CD4-positive, CD25-positive, alpha-beta regulatory T cell (primary cell): Measurements from ENCODE around the gene KCNQ1. TPM values are rescaled to one million over a fixed set of nuclear protein-coding genes. Genes with fewer than 3 reads are reported as not detected.

Experiments used
- ATAC-seq, 2 donors: fragments of 150-1000 bp; cut with Tn5 transposase; one replicate each; pipeline ENCODE4 v1.10.0; 2021; ENCODE audit warnings: low read depth in 2 of 2, moderate number of reproducible peaks in 2 of 2, moderate library complexity in 1 of 2
- DNase-seq, 3 donors: peaks; one replicate each; pipeline versions ENCODE4 v3.0.0 to v3.0.0-alpha.2; 2012 to 2022; ENCODE audit warnings: mixed read lengths in 1 of 3
- H3K27ac ChIP-seq: one replicate; pipeline ENCODE4 v1.7.0; 2013; ENCODE audit warnings: mild to moderate bottlenecking, low read length; ENCODE audit not compliant: insufficient read depth, poor library complexity, severe bottlenecking
- H3K27me3 ChIP-seq: one replicate; pipeline ENCODE4 v1.7.0; 2013; ENCODE audit warnings: low read length; ENCODE audit not compliant: control insufficient read depth, insufficient read depth
- H3K36me3 ChIP-seq: one replicate; pipeline ENCODE4 v1.7.0; 2013; ENCODE audit warnings: mild to moderate bottlenecking, low read length, moderate library complexity; ENCODE audit not compliant: control insufficient read depth, insufficient read depth
- H3K4me1 ChIP-seq: 2 replicates; pipeline ENCODE4 v1.7.0; 2013; ENCODE audit warnings: mild to moderate bottlenecking, low read length; ENCODE audit not compliant: insufficient read depth, control insufficient read depth, poor library complexity, severe bottlenecking
- H3K4me3 ChIP-seq: one replicate; pipeline ENCODE4 v1.7.0; 2013; ENCODE audit warnings: low read depth, mild to moderate bottlenecking, low read length, moderate library complexity
- H3K9me3 ChIP-seq, 2 experiments: 1 replicate in 1 of 2; 2 replicates in 1 of 2; pipeline ENCODE4 v1.7.0; 2013; ENCODE audit warnings: low read length in 2 of 2, mild to moderate bottlenecking in 1 of 2, moderate library complexity in 1 of 2; ENCODE audit not compliant: control insufficient read depth in 2 of 2
- H3K27ac Mint-ChIP-seq, 3 donors: one replicate each; pipeline ENCODE4 v1.8.0; 2020 to 2022; ENCODE audit warnings: mild to moderate bottlenecking in 3 of 3, mixed read lengths in 3 of 3, moderate library complexity in 2 of 3
- H3K27me3 Mint-ChIP-seq: one replicate; pipeline ENCODE4 v1.8.0; 2022; ENCODE audit warnings: mild to moderate bottlenecking, mixed read lengths
- H3K36me3 Mint-ChIP-seq: one replicate; pipeline ENCODE4 v1.8.0; 2020; ENCODE audit warnings: mixed read lengths
- H3K4me1 Mint-ChIP-seq, 4 donors: one replicate each; pipeline ENCODE4 v1.8.0; 2020 to 2022; ENCODE audit warnings: mixed read lengths in 4 of 4, mild to moderate bottlenecking in 1 of 4
- H3K4me3 Mint-ChIP-seq, 4 donors: one replicate each; pipeline ENCODE4 v1.8.0; 2020 to 2022; ENCODE audit warnings: mild to moderate bottlenecking in 4 of 4, mixed read lengths in 4 of 4, moderate library complexity in 3 of 4
- H3K9me3 Mint-ChIP-seq, 7 donors: one replicate each; pipeline ENCODE4 v1.8.0; 2020 to 2022; ENCODE audit warnings: mixed read lengths in 7 of 7, mild to moderate bottlenecking in 3 of 7, moderate library complexity in 2 of 7
- polyA plus RNA-seq, 4 donors: library from polyadenylated mRNA; unstranded; fragments of 300-500 nt; fragmentation: Illumina TruSeq; gene quantifications; one replicate each; pipeline ENCODE4 v1.2.3, GENCODE V29; 2021
- total RNA-seq: library from RNA; stranded (reverse); gene quantifications from one replicate; pipeline ENCODE4 v1.2.3, GENCODE V29; 2022

The KCNQ1 gene
- total and polyA plus RNA-seq, 5 donors from 2014 or later, result 5.5 to 13.4 (median 6.8) TPM

- no peaks in the 10 kb centered on the region for H3K36me3 ChIP-seq
- Mint-ChIP-seq H3K4me3 (no peak overlapping the region), H3K9me3 (no peaks in the 10 kb centered on the region), H3K36me3 (no peaks in the 10 kb centered on the region), H3K27ac (peak overlapping the region in 1 of 3 donors; percentile 36), H3K4me1 (no peaks in the 10 kb centered on the region), H3K27me3 (no peaks in the 10 kb centered on the region)
- no peaks in the 10 kb centered on the region for H3K4me1 ChIP-seq
- ATAC-seq (no peak), DNase-seq (no peak)
- H3K9me3 ChIP-seq, result no peaks in the 10 kb centered on the region
- no peaks in the 10 kb centered on the region for H3K27me3 ChIP-seq
- no peak overlapping the region for H3K4me3 ChIP-seq
- H3K27ac ChIP-seq, result no peak overlapping the region
These were observed 294.9 kb downstream of the KCNQ1 start for GRCh38 chr11:2739531-2740274.

- Mint-ChIP-seq H3K9me3 (no peaks in the 10 kb centered on the region), H3K36me3 (no peaks in the 10 kb centered on the region), H3K27ac (peak overlapping the region in 2 of 3 donors; percentile 36 to 91), H3K27me3 (no peaks in the 10 kb centered on the region), H3K4me3 (peak overlapping the region in 1 of 4 donors; percentile 57), H3K4me1 (no peaks in the 10 kb centered on the region)
- Histone ChIP-seq H3K4me3 (no peak overlapping the region), H3K36me3 (no peaks in the 10 kb centered on the region), H3K27me3 (no peaks in the 10 kb centered on the region), H3K27ac (no peak overlapping the region), H3K4me1 (no peaks in the 10 kb centered on the region), H3K9me3 (no peaks in the 10 kb centered on the region)
- ATAC-seq, result no peak
- DNase-seq, result no peak
These were observed 295.6 kb downstream of the KCNQ1 start for GRCh38 chr11:2740275-2740940.

- ATAC-seq, result no peak
- Histone ChIP-seq H3K27me3 (no peaks in the 10 kb centered on the region), H3K4me1 (no peaks in the 10 kb centered on the region), H3K4me3 (no peak overlapping the region), H3K27ac (no peak overlapping the region), H3K9me3 (no peaks in the 10 kb centered on the region), H3K36me3 (no peaks in the 10 kb centered on the region)
- H3K4me1 Mint-ChIP-seq, result no peaks in the 10 kb centered on the region
- no peaks in the 10 kb centered on the region for H3K9me3 Mint-ChIP-seq
- H3K36me3 Mint-ChIP-seq, result no peaks in the 10 kb centered on the region
- H3K27ac Mint-ChIP-seq, result no peak overlapping the region
- H3K27me3 Mint-ChIP-seq, result no peaks in the 10 kb centered on the region
- no peak for DNase-seq
- H3K4me3 Mint-ChIP-seq, result no peak overlapping the region
These were observed 296.2 kb downstream of the KCNQ1 start for GRCh38 chr11:2741006-2741376.

GRCh38 chr11:2741377-2742131 lies 296.7 kb downstream of the KCNQ1 start:
- Histone ChIP-seq H3K36me3 (no peaks in the 10 kb centered on the region), H3K4me1 (no peaks in the 10 kb centered on the region), H3K27me3 (no peaks in the 10 kb centered on the region), H3K27ac (no peak overlapping the region), H3K9me3 (no peaks in the 10 kb centered on the region), H3K4me3 (no peak overlapping the region)
- DNase-seq (no peak), ATAC-seq (no peak)
- Mint-ChIP-seq H3K9me3 (no peaks in the 10 kb centered on the region), H3K27me3 (no peaks in the 10 kb centered on the region), H3K36me3 (no peaks in the 10 kb centered on the region), H3K4me1 (peaks cover 0 to 2% (median 0%) of the 10 kb centered on the region in 4 donors), H3K4me3 (no peak overlapping the region), H3K27ac (no peak overlapping the region)

- Mint-ChIP-seq H3K4me1 (peaks cover 0 to 2% (median 0%) of the 10 kb centered on the region in 4 donors), H3K27ac (no peak overlapping the region), H3K9me3 (no peaks in the 10 kb centered on the region), H3K36me3 (no peaks in the 10 kb centered on the region), H3K4me3 (no peak overlapping the region), H3K27me3 (no peaks in the 10 kb centered on the region)
- ATAC-seq (no peak), DNase-seq (no peak)
- Histone ChIP-seq H3K9me3 (no peaks in the 10 kb centered on the region), H3K27ac (no peak overlapping the region), H3K36me3 (no peaks in the 10 kb centered on the region), H3K4me1 (no peaks in the 10 kb centered on the region), H3K4me3 (no peak overlapping the region), H3K27me3 (no peaks in the 10 kb centered on the region)
These were observed 297.4 kb downstream of the KCNQ1 start for GRCh38 chr11:2742201-2742600.

DNA sequence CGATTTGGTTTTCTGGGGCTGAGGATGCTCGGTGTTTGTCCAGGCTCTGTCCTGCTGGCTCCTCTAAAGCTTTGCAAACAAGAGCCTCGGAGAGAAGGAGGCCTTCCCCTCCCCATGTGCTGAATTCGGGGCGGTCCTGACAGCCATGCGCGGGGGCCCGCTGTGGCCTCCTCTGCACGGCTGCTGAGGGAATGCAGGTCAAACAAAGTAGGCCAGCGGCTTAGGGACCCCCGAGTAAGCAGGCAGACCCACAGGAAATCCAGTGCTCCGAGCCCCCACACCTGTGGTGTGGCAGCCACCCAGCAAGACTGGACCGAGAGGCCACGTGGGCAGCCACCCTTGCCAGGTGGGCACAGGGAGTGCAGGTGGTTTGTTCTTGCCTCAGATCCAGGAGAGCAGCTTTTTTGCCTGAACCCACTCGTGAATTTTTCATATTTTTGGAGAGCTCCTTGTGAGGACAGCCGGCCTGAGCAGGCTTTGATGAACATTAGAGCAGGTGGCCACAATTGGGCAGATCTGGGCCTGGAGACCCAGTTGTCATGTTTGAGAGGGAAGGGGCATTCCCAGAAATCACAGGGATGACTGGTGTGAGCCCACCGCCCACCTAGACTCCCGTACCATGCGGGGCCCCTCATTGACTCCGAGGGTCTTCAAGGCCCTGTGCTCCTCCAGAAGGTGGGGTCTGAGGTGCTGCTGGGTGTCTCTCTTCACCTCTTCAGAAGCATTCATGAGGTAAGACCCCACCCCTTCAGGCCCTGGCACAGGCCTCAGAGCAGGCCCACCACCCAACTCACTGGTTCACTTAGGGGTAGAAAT lies 298.0 kb downstream of the KCNQ1 start:
- Histone ChIP-seq H3K36me3 (no peaks in the 10 kb centered on the region), H3K27ac (no peak overlapping the region), H3K9me3 (no peaks in the 10 kb centered on the region), H3K4me3 (no peak overlapping the region), H3K27me3 (no peaks in the 10 kb centered on the region), H3K4me1 (no peaks in the 10 kb centered on the region)
- DNase-seq (no peak), ATAC-seq (no peak)
- H3K36me3 Mint-ChIP-seq, result no peaks in the 10 kb centered on the region
- no peak overlapping the region for H3K4me3 Mint-ChIP-seq
- H3K4me1 Mint-ChIP-seq, result peaks cover 0 to 2% (median 0%) of the 10 kb centered on the region in 4 donors
- H3K27me3 Mint-ChIP-seq, result no peaks in the 10 kb centered on the region
- no peak overlapping the region for H3K27ac Mint-ChIP-seq
- no peaks in the 10 kb centered on the region for H3K9me3 Mint-ChIP-seq

DNA sequence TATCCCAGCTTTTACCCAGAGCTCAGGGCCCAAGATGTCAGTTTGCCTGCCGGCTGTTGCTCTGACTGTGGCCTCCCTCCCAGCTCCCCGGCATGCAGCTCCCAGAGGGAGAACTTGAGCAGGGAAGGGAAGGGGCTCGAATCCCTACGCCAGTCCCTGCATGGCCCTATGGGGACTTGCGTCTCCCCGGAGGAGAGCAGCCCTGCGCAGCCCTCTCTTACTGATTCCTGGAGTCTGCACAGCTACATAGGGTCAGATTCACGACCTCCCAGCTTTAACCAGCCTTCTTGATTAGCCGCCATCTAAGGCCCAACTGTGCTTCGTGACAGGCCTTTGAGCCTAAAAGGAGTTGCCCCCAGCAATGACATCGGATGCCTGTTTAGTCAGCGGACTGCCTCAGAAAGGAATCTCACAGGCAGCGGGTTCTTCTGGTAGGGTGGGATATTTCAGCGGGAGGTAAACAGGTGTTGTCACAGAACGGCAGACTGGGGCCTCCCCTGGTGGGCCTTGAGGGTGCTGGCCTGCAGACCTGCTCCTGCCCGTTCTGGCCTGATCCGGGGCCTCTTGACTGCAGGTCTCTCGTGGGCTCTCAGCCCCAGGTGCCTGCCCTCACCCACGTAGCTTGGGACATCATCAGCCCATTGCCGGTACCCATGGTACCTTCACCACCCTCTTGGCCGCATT lies 298.8 kb downstream of the KCNQ1 start:
- Histone ChIP-seq H3K27ac (no peak overlapping the region), H3K9me3 (no peaks in the 10 kb centered on the region), H3K4me3 (no peak overlapping the region), H3K4me1 (no peaks in the 10 kb centered on the region), H3K27me3 (no peaks in the 10 kb centered on the region), H3K36me3 (no peaks in the 10 kb centered on the region)
- Mint-ChIP-seq H3K9me3 (no peaks in the 10 kb centered on the region), H3K4me1 (peaks cover 0 to 2% (median 0%) of the 10 kb centered on the region in 4 donors), H3K27ac (no peak overlapping the region), H3K4me3 (no peak overlapping the region), H3K36me3 (no peaks in the 10 kb centered on the region), H3K27me3 (no peaks in the 10 kb centered on the region)
- ATAC-seq (peak in 1 of 2 donors; percentile 7), DNase-seq (no peak)
